Myocyte (in vitro differentiated cells): ENCODE measurements around the gene TMEM187. TPM values are rescaled to one million over a fixed set of nuclear protein-coding genes. Genes with fewer than 3 reads are reported as not detected.

Experiments used
- DNase-seq: peaks from one replicate; pipeline ENCODE4 v3.0.0-alpha.2; 2012; ENCODE audit warnings: low read depth
- total RNA-seq: library from RNA; depleted of rRNA; stranded (reverse); fragments of >200 nt; gene quantifications from 2 replicates; pipeline ENCODE4 v1.2.3, GENCODE V29; 2014

TMEM187 gene
- total RNA-seq, 1 donor from 2014 or later, result 10.9 TPM

GRCh38 chrX:153995504-153995903, 22.9 kb downstream of the TMEM187 start:
- DNase-seq, result no peak

GRCh38 chrX:153999359-154000037, 26.9 kb downstream of the TMEM187 start:
- no peak for DNase-seq

- DNase-seq, result no peak
Measured at GRCh38 chrX:154000051-154000450, 27.5 kb downstream of the TMEM187 start.

GRCh38 chrX:154002215-154002719, 29.7 kb downstream of the TMEM187 start:
- DNase-seq, result peak; percentile 89

- no peak for DNase-seq
Measured at GRCh38 chrX:154004315-154004714, 31.8 kb downstream of the TMEM187 start.

GRCh38 chrX:154006947-154007346, 34.4 kb downstream of the TMEM187 start:
- DNase-seq, result no peak

- no peak for DNase-seq
Measured at GRCh38 chrX:154008521-154008920, 36.0 kb downstream of the TMEM187 start.

- no peak for DNase-seq
Measured at GRCh38 chrX:154010330-154011087, 38.0 kb downstream of the TMEM187 start.

- DNase-seq, result no peak
Measured at GRCh38 chrX:154011376-154012335, 39.1 kb downstream of the TMEM187 start.

GRCh38 chrX:154012336-154012991, 39.9 kb downstream of the TMEM187 start:
- DNase-seq, result no peak

- no peak for DNase-seq
Measured at GRCh38 chrX:154013001-154013421, 40.5 kb downstream of the TMEM187 start.

- no peak for DNase-seq
Measured at GRCh38 chrX:154013614-154014360, 41.2 kb downstream of the TMEM187 start.

GRCh38 chrX:154014429-154015380, 42.2 kb downstream of the TMEM187 start:
- no peak for DNase-seq

GRCh38 chrX:154015581-154016264, 43.2 kb downstream of the TMEM187 start:
- no peak for DNase-seq

GRCh38 chrX:154016366-154017076, 44.0 kb downstream of the TMEM187 start:
- DNase-seq, result no peak

- DNase-seq, result no peak
Measured at GRCh38 chrX:154017766-154018517, 45.4 kb downstream of the TMEM187 start.

- no peak for DNase-seq
Measured at GRCh38 chrX:154018518-154019060, 46.0 kb downstream of the TMEM187 start.
